ELR (cell line): ENCODE data around the gene SF3B6.
"Not testable (repeated sequence)": the region's sequence is repeated elsewhere in the genome, so short reads cannot be mapped to it uniquely, and the experiment has no call there.

Source experiments
- DNase-seq: peaks from one replicate; pipeline ENCODE4 v3.0.0-alpha.2; 2015; ENCODE audit warnings: low read depth

SF3B6 gene

GRCh38 chr2:24050041-24050979 lies 25.8 kb downstream of the SF3B6 start:
- peak; percentile 32 for DNase-seq

- peak; percentile 83 for DNase-seq
Observed at GRCh38 chr2:24049485-24050021, 26.6 kb downstream of the SF3B6 start, which contains the start of gene FKBP1B. Gene FKBP1B (plus strand): TSS chr2:24049741. CDS start chr2:24049850, 109 bp downstream.

- DNase-seq: peak; percentile 42
Observed at GRCh38 chr2:24048769-24049484, 27.2 kb downstream of the SF3B6 start.

GRCh38 chr2:24047703-24048033 lies 28.5 kb downstream of the SF3B6 start:
- DNase-seq: no peak

GRCh38 chr2:24046930-24047702 lies 29.0 kb downstream of the SF3B6 start, which contains the start of gene WDCP:
Gene WDCP (minus strand): TSS chr2:24047391. CDS start chr2:24039494, 7,897 bp downstream.
- DNase-seq: peak; percentile 99

- no peak for DNase-seq
Observed at GRCh38 chr2:24046599-24046929, 29.6 kb downstream of the SF3B6 start.

GRCh38 chr2:24045511-24046508 lies 30.3 kb downstream of the SF3B6 start:
- DNase-seq: no peak

GRCh38 chr2:24043133-24043532 lies 33.0 kb downstream of the SF3B6 start:
- not testable (repeated sequence) for DNase-seq

GRCh38 chr2:24040511-24040910 lies 35.6 kb downstream of the SF3B6 start:
- DNase-seq: peak; percentile 51

GRCh38 chr2:24038786-24039499 lies 37.2 kb downstream of the SF3B6 start:
- DNase-seq: no peak

GRCh38 chr2:24026233-24026632 lies 49.9 kb downstream of the SF3B6 start:
- no peak for DNase-seq

- DNase-seq: no peak
Observed at GRCh38 chr2:24024996-24025663, 51.0 kb downstream of the SF3B6 start.

- DNase-seq: peak; percentile 72
Observed at GRCh38 chr2:24024018-24024417, 52.1 kb downstream of the SF3B6 start.

GRCh38 chr2:24022975-24023575 lies 53.1 kb downstream of the SF3B6 start:
- no peak for DNase-seq

GRCh38 chr2:24022324-24022974 lies 53.7 kb downstream of the SF3B6 start:
- no peak for DNase-seq

GRCh38 chr2:24021122-24021998 lies 54.8 kb downstream of the SF3B6 start:
- peak; percentile 76 for DNase-seq

- no peak for DNase-seq
Observed at GRCh38 chr2:24020244-24020643, 55.9 kb downstream of the SF3B6 start.

GRCh38 chr2:24019729-24020128 lies 56.4 kb downstream of the SF3B6 start:
- DNase-seq: no peak
